GM12878 (cell line): ENCODE results near the gene MAP4K4. TPM values are rescaled to one million over a fixed set of nuclear protein-coding genes. Genes with fewer than 3 reads are reported as not detected.

Source experiments
- ATAC-seq: fragments of 200-7000 bp; cut with Tn5 transposase; 3 replicates; pipeline ENCODE4 v1.9.1; 2020; ENCODE audit warnings: mild to moderate bottlenecking, moderate library complexity
- BruUV-seq: library from RNA; stranded (reverse); fragments of 400-500 nt; replicated peaks from 2 replicates; lab custom pipeline; 2021; lab: Mats Ljungman, UMichigan
- CTCF ChIA-PET: fragments of 300-600 bp; sonication (Branson Sonifier 250); formaldehyde crosslinking; extraction: SDS; loops from one replicate; lab custom pipeline; 2021; ENCODE audit warnings: inconsistent platforms; lab: Yijun Ruan, JAX
- POLR2A ChIA-PET: fragments of 350-600 bp; formaldehyde crosslinking; extraction: SDS; loops from one replicate; lab custom pipeline; 2021; ENCODE audit warnings: inconsistent platforms; lab: Charles Lee
- RAD21 ChIA-PET: fragments of 300-600 bp; sonication (Branson Sonifier 250); formaldehyde crosslinking; loops from one replicate; lab custom pipeline; 2023; ENCODE audit warnings: antibody characterized with exemption; ENCODE audit not compliant: unreplicated experiment; lab: Charles Lee
- SMC1A ChIA-PET: fragments of 300-600 bp; sonication (Branson Sonifier 250); formaldehyde crosslinking; loops from one replicate; lab custom pipeline; 2023; ENCODE audit not compliant: unreplicated experiment, uncharacterized antibody; lab: Charles Lee
- DNase-seq: peaks from one replicate; pipeline ENCODE4 v3.0.0-alpha.2; 2011; ENCODE audit warnings: low read depth, low spot score
- FAIRE-seq: peaks from 3 replicates; lab custom pipeline; 2011; peaks lifted over from hg19 to GRCh38; lab: Jason Lieb, UNC
- H2AFZ ChIP-seq: 2 replicates; pipeline ENCODE4 v1.6.0; 2011; ENCODE audit warnings: low read depth, low read length, control low read depth; ENCODE audit not compliant: control insufficient read depth
- H3K27ac ChIP-seq: 2 replicates; pipeline ENCODE4 v1.5.1; 2011; ENCODE audit warnings: control low read depth; ENCODE audit not compliant: control insufficient read depth, insufficient read depth
- H3K27me3 ChIP-seq, 2 experiments: replicated peaks in 1 of 2; 2 replicates each; pipeline versions ENCODE4 v1.6.0 to v1.6.1; 2011; ENCODE audit warnings: low read length in 1 of 2; ENCODE audit not compliant: control insufficient read depth in 2 of 2, insufficient read depth in 2 of 2
- H3K36me3 ChIP-seq, 2 experiments: 2 replicates each; pipeline ENCODE4 v1.5.1; 2011; ENCODE audit warnings: low read length in 1 of 2; ENCODE audit not compliant: control insufficient read depth in 2 of 2, insufficient read depth in 2 of 2
- H3K4me1 ChIP-seq: 2 replicates; pipeline ENCODE4 v1.6.1; 2011; ENCODE audit warnings: mild to moderate bottlenecking, low read length, moderate library complexity, mixed read lengths; ENCODE audit not compliant: control insufficient read depth, insufficient read depth
- H3K4me2 ChIP-seq: 2 replicates; pipeline ENCODE4 v1.6.0; 2011; ENCODE audit warnings: control low read depth; ENCODE audit not compliant: control insufficient read depth, insufficient read depth
- H3K4me3 ChIP-seq: fragments of 200-600 bp; sonication (generic); 2 replicates; pipeline ENCODE4 v1.5.1; 2016
- H3K79me2 ChIP-seq: 2 replicates; pipeline ENCODE4 v1.6.0; 2011; ENCODE audit warnings: low read length; ENCODE audit not compliant: control insufficient read depth, insufficient read depth
- H3K9ac ChIP-seq: 2 replicates; pipeline ENCODE4 v1.8.0; 2011; ENCODE audit warnings: low read length, control low read depth, mixed read lengths; ENCODE audit not compliant: control insufficient read depth, insufficient read depth
- H3K9me3 ChIP-seq: replicated peaks from 3 replicates; pipeline ENCODE4 v1.5.1; 2011; ENCODE audit warnings: mild to moderate bottlenecking, low read length; ENCODE audit not compliant: control insufficient read depth, insufficient read depth
- H4K20me1 ChIP-seq: 2 replicates; pipeline ENCODE4 v1.6.0; 2011; ENCODE audit not compliant: control insufficient read depth, insufficient read depth
- BACH1 ChIP-seq: fragments of 450-650 bp; IDR thresholded peaks from 2 replicates; pipeline ENCODE4 v1.6.1; 2017; ENCODE audit warnings: mild to moderate bottlenecking, borderline replicate concordance
- CEBPB ChIP-seq, 2 experiments: fragments of 150-350 bp in 1 of 2; IDR thresholded peaks; 2 replicates each; pipeline ENCODE4 v1.6.1; 2012 to 2014; ENCODE audit warnings: low read depth in 2 of 2, low read length in 2 of 2, borderline replicate concordance in 1 of 2, inconsistent platforms in 1 of 2
- CHD2 ChIP-seq: IDR thresholded peaks from 2 replicates; pipeline ENCODE4 v1.6.1; 2011; ENCODE audit warnings: low read depth, low read length, improper control_type of control experiment, borderline replicate concordance
- CREM ChIP-seq: IDR thresholded peaks from 2 replicates; pipeline ENCODE4 v1.6.1; 2014; ENCODE audit warnings: antibody characterized with exemption, low read depth
- DPF2 ChIP-seq: fragments of 450-650 bp; IDR thresholded peaks from 2 replicates; pipeline ENCODE4 v1.6.1; 2017; ENCODE audit warnings: mild to moderate bottlenecking
- EGR1 ChIP-seq, 2 experiments: IDR thresholded peaks; 1 replicate in 1 of 2; 2 replicates in 1 of 2; pipeline ENCODE4 v1.6.1; 2011 to 2012; ENCODE audit warnings: low read depth in 2 of 2, low read length in 2 of 2, borderline replicate concordance in 1 of 2, mild to moderate bottlenecking in 1 of 2, moderate library complexity in 1 of 2
- HDAC2 ChIP-seq: fragments of 200-600 bp; sonication (generic); IDR thresholded peaks from 2 replicates; pipeline ENCODE4 v1.6.1; 2017
- HDGF ChIP-seq: fragments of 450-650 bp; IDR thresholded peaks from 2 replicates; pipeline ENCODE4 v1.6.1; 2016; ENCODE audit warnings: antibody characterized with exemption
- IKZF2 ChIP-seq, 2 experiments: fragments of 450-650 bp; IDR thresholded peaks; 2 replicates each; pipeline ENCODE4 v1.6.1; 2017; ENCODE audit warnings: mild to moderate bottlenecking in 2 of 2, moderate library complexity in 2 of 2
- JUNB ChIP-seq: IDR thresholded peaks from 2 replicates; pipeline ENCODE4 v1.6.1; 2016; ENCODE audit warnings: antibody characterized with exemption, mild to moderate bottlenecking
- LARP7 ChIP-seq: fragments of 450-650 bp; IDR thresholded peaks from 2 replicates; pipeline ENCODE4 v1.6.1; 2017; ENCODE audit warnings: mild to moderate bottlenecking
- NFYB ChIP-seq: IDR thresholded peaks from 2 replicates; pipeline ENCODE4 v1.6.1; 2011; ENCODE audit warnings: low read depth, mild to moderate bottlenecking, low read length, improper control_type of control experiment, moderate library complexity; ENCODE audit not compliant: insufficient read depth
- NR2C1 ChIP-seq: fragments of 450-650 bp; IDR thresholded peaks from 2 replicates; pipeline ENCODE4 v1.6.1; 2017; ENCODE audit warnings: antibody characterized with exemption, mild to moderate bottlenecking, moderate library complexity
- RAD51 ChIP-seq: fragments of 450-650 bp; IDR thresholded peaks from 2 replicates; pipeline ENCODE4 v1.6.1; 2016; ENCODE audit warnings: moderate library complexity, mild to moderate bottlenecking, inconsistent platforms
- RCOR1 ChIP-seq: conservative IDR thresholded peaks from 2 replicates; pipeline ENCODE4 v1.6.1; 2012; ENCODE audit warnings: low read depth, low read length, improper control_type of control experiment
- ZBED1 ChIP-seq: IDR thresholded peaks from 2 replicates; pipeline ENCODE4 v1.6.1; 2016; ENCODE audit warnings: borderline replicate concordance
- WGBS: methylation state at CpG from one replicate; pipeline ENCODE4 v1.1.6; 2016; ENCODE audit warnings: low lambda C conversion rate; ENCODE audit not compliant: insufficient replicate concordance, insufficient coverage; ENCODE audit errors: missing lambda C conversion rate; 5-methylcytosine and 5-hydroxymethylcytosine counted together
- in situ Hi-C: fragments of 300-500 bp; cut with MboI; formaldehyde crosslinking; loops from 9 replicates; pipeline ENCODE4 v1.14.3; 2018; ENCODE audit warnings: mixed read lengths
- intact Hi-C: fragments of 100-400 bp; cut with micrococcal nuclease; formaldehyde crosslinking; loops from one replicate; pipeline ENCODE4 v1.14.2; 2022; ENCODE audit not compliant: unreplicated experiment
- polyA plus RNA-seq, 11 experiments: library from polyadenylated mRNA; depleted of rRNA in 4 of 11; unstranded in 6 of 11; stranded (reverse) in 5 of 11; fragments of >200 nt; fragmentation: Nextera tagmentation in 4 of 11; fragmentation: Illumina TruSeq in 1 of 11; extraction: Ambion mirVana in 4 of 11; extraction: Trizol in 1 of 11; gene quantifications; 1 replicate in 1 of 11; 2 replicates in 10 of 11; pipeline versions ENCODE4 v1.2.1 to v1.2.3, GENCODE V29; 2011 to 2016; ENCODE audit warnings: inconsistent platforms in 2 of 11, missing spikeins in 2 of 11, low read depth in 1 of 11
- total RNA-seq, 4 experiments: library from RNA; depleted of rRNA in 3 of 4; stranded (reverse); fragments of >200 nt in 3 of 4; fragmentation: Illumina TruSeq in 1 of 4; extraction: Trizol in 1 of 4; gene quantifications; 2 replicates each; pipeline versions ENCODE4 v1.2.1 to v1.2.3, GENCODE V29; 2013 to 2021
- TF ChIP-seq, protein P1 (sequence below): fragments of 450-650 bp; IDR thresholded peaks from 2 replicates; pipeline ENCODE4 v1.6.1; 2016; ENCODE audit warnings: mild to moderate bottlenecking
- TF ChIP-seq, protein P2 (sequence below): IDR thresholded peaks from 2 replicates; pipeline ENCODE4 v1.6.1; 2012; ENCODE audit warnings: low read depth, low read length, improper control_type of control experiment

The MAP4K4 gene
- total and polyA plus RNA-seq, 10 of the 15 experiments (the other 5 are each of a cell fraction or from before 2014, with no cell fraction given) = 1.9 to 50.4 (median 9.7) TPM

- Histone ChIP-seq H4K20me1 (no peaks in the 10 kb centered on the region), H3K4me2 (no peak overlapping the region), H3K27ac (no peak overlapping the region), H3K9me3 (peaks cover 5% of the 10 kb centered on the region; the same call in 2 of the 3 replicates), H3K9ac (no peak overlapping the region), H2AFZ (no peak overlapping the region), H3K4me3 (no peak overlapping the region), H3K79me2 (no peaks in the 10 kb centered on the region)
- no TSS peak for BruUV-seq
- ChIA-PET CTCF (interaction anchor here (0.7 to 2.0 kb wide), 5 partner anchors 14 to 343 kb away, joined by 3 to 13 read pairs (median 4); no protein-coding TSS in a partner anchor), POLR2A (interaction anchor here (1.4 kb wide), 1 partner anchor 13 kb away, joined by 3 read pairs; no protein-coding TSS in a partner anchor), RAD21 (interaction anchor here (2.7 kb wide), 1 partner anchor 13 kb away, joined by 12 read pairs; no protein-coding TSS in a partner anchor)
- 38% methylated on average over 1 of the region's 1 CpG for WGBS
- no peak for DNase-seq
- TF ChIP-seq JUNB (no peak), HDAC2 (no peak), NR2C1 (no peak)
- TF ChIP-seq, all 136 proteins: peak for 0
- Histone ChIP-seq H3K36me3 (no peaks in the 10 kb centered on the region), H3K27me3 (no peaks in the 10 kb centered on the region), H3K4me1 (peaks cover 5% of the 10 kb centered on the region)
- SMC1A ChIA-PET = interaction anchor here (1.0 to 4.3 kb wide), 3 partner anchors 13 to 31 kb away, joined by 4 to 21 read pairs (median 4); no protein-coding TSS in a partner anchor
- ATAC-seq = no peak
- intact Hi-C loops (no loop called here), in situ Hi-C loops (no loop called here)
- FAIRE-seq = no peak
Observed at GRCh38 chr2:101897301-101897700, 199.8 kb downstream of the MAP4K4 start.

DNA sequence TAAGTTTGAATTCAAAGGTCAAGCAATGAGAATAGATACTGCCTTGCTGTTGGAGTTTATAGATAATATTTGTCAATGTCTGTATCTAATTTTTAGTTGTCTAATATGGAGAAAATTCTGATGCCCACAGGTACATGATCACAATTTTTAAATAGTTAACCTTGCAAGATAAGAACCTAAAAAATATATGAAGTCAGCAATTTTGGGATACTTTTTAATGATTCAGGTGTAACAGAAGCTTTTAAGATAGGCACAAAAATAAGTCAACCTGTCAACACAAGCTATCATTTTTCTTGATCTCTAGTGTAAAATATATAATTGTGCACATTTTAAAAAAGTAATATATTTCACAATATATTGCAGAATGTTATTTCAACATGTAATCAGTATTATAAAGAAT is 201.8 kb downstream of the MAP4K4 start:
- Histone ChIP-seq H3K9me3 (peaks cover 8% of the 10 kb centered on the region; the same call in 2 of the 3 replicates), H3K4me3 (no peak overlapping the region), H4K20me1 (no peaks in the 10 kb centered on the region), H3K27ac (no peak overlapping the region), H3K27me3 (no peaks in the 10 kb centered on the region), H3K4me2 (no peak overlapping the region), H3K36me3 (no peaks in the 10 kb centered on the region), H3K9ac (no peak overlapping the region), H3K4me1 (peaks cover 5% of the 10 kb centered on the region), H2AFZ (no peak overlapping the region), H3K79me2 (no peaks in the 10 kb centered on the region)
- POLR2A ChIA-PET = no interaction called here
- in situ Hi-C loops = no loop called here
- DNase-seq (no peak), FAIRE-seq (no peak), ATAC-seq (no peak)
- intact Hi-C loops = no loop called here
- no TSS peak for BruUV-seq
- SMC1A ChIA-PET = interaction anchor here (4.3 kb wide), 1 partner anchor 15 kb away, joined by 21 read pairs; no protein-coding TSS in a partner anchor
- RAD21 ChIA-PET = interaction anchor here (0.8 to 2.0 kb wide), 2 partner anchors 102 to 108 kb away, joined by 3 to 8 read pairs; no protein-coding TSS in a partner anchor
- CTCF ChIA-PET = interaction anchor here (0.7 to 2.5 kb wide), 4 partner anchors 16 to 341 kb away, joined by 3 to 7 read pairs (median 4); no protein-coding TSS in a partner anchor
- TF ChIP-seq CEBPB (IDR thresholded peaks at IDR 0.05; ENCODE audit: borderline replicate concordance in 1 of 2, low read depth in 2 of 2, low read length in 2 of 2) (no peak), RAD51 (no peak), ZBED1 (no peak), DPF2 (no peak), LARP7 (no peak), HDGF (no peak), NFYB (no peak), RCOR1 (no peak), BACH1 (no peak), IKZF2 (IDR thresholded peaks at IDR 0.05) (no peak), CREM (no peak), CHD2 (no peak), EGR1 (IDR thresholded peaks at IDR 0.05; ENCODE audit: borderline replicate concordance in 1 of 2, low read depth in 2 of 2, low read length in 2 of 2) (no peak)
- TF ChIP-seq, protein P1, sequence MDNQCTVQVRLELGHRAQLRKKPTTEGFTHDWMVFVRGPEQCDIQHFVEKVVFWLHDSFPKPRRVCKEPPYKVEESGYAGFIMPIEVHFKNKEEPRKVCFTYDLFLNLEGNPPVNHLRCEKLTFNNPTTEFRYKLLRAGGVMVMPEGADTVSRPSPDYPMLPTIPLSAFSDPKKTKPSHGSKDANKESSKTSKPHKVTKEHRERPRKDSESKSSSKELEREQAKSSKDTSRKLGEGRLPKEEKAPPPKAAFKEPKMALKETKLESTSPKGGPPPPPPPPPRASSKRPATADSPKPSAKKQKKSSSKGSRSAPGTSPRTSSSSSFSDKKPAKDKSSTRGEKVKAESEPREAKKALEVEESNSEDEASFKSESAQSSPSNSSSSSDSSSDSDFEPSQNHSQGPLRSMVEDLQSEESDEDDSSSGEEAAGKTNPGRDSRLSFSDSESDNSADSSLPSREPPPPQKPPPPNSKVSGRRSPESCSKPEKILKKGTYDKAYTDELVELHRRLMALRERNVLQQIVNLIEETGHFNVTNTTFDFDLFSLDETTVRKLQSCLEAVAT = no peak
- TF ChIP-seq, protein P2, sequence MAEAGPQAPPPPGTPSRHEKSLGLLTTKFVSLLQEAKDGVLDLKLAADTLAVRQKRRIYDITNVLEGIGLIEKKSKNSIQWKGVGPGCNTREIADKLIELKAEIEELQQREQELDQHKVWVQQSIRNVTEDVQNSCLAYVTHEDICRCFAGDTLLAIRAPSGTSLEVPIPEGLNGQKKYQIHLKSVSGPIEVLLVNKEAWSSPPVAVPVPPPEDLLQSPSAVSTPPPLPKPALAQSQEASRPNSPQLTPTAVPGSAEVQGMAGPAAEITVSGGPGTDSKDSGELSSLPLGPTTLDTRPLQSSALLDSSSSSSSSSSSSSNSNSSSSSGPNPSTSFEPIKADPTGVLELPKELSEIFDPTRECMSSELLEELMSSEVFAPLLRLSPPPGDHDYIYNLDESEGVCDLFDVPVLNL = no peak
